Endothelial cell (in vitro differentiated cells): ENCODE data around the gene RRP36. TPM values are rescaled to one million over a fixed set of nuclear protein-coding genes. Genes with fewer than 3 reads are reported as not detected.

Experiments used
- DNase-seq: peaks from one replicate; pipeline ENCODE4 v3.0.0; 2021; ENCODE audit warnings: low spot score
- H3K27ac Mint-ChIP-seq: one replicate; pipeline ENCODE4 v1.8.0; 2021; ENCODE audit warnings: mixed read lengths, inconsistent platforms; ENCODE audit not compliant: unreplicated experiment
- H3K27me3 Mint-ChIP-seq: one replicate; pipeline ENCODE4 v1.8.0; 2021; ENCODE audit warnings: mild to moderate bottlenecking, moderate library complexity, mixed read lengths, inconsistent platforms; ENCODE audit not compliant: unreplicated experiment
- H3K36me3 Mint-ChIP-seq: one replicate; pipeline ENCODE4 v1.8.0; 2021; ENCODE audit warnings: mild to moderate bottlenecking, low read depth, mixed read lengths, inconsistent platforms; ENCODE audit not compliant: unreplicated experiment
- H3K4me1 Mint-ChIP-seq: one replicate; pipeline ENCODE4 v1.8.0; 2021; ENCODE audit warnings: mild to moderate bottlenecking, mixed read lengths, inconsistent platforms; ENCODE audit not compliant: unreplicated experiment
- H3K4me3 Mint-ChIP-seq: one replicate; pipeline ENCODE4 v1.8.0; 2021; ENCODE audit warnings: mild to moderate bottlenecking, mixed read lengths, inconsistent platforms; ENCODE audit not compliant: unreplicated experiment
- H3K9me3 Mint-ChIP-seq: one replicate; pipeline ENCODE4 v1.8.0; 2021; ENCODE audit warnings: mixed read lengths, inconsistent platforms; ENCODE audit not compliant: unreplicated experiment
- CTCF ChIP-seq: fragments of 200-600 bp; sonication (generic); IDR thresholded peaks from one replicate; pipeline ENCODE4 v1.5.0; 2021; ENCODE audit warnings: antibody characterized with exemption; ENCODE audit not compliant: unreplicated experiment
- total RNA-seq: library from RNA; stranded (reverse); fragmentation: NEBNext Ultra II Directional; extraction: Animal tissue kit (Norgen Biotek cat#: 25700); gene quantifications from one replicate; pipeline ENCODE4 v1.2.1, GENCODE V29; 2021; ENCODE audit not compliant: unreplicated experiment

RRP36 gene
- total RNA-seq, 1 donor from 2014 or later, result 82.1 TPM

- peak overlapping the region; percentile 53 for H3K4me3 Mint-ChIP-seq
- H3K36me3 Mint-ChIP-seq, result peaks cover 37% of the 10 kb centered on the region
- no peak for DNase-seq
- no peaks in the 10 kb centered on the region for H3K9me3 Mint-ChIP-seq
- no peaks in the 10 kb centered on the region for H3K4me1 Mint-ChIP-seq
- H3K27ac Mint-ChIP-seq, result peak overlapping the region; percentile 16
- H3K27me3 Mint-ChIP-seq, result no peaks in the 10 kb centered on the region
- no peak for TF ChIP-seq CTCF
Measured at GRCh38 chr6:43033496-43034189, 12.2 kb downstream of the RRP36 start.

GRCh38 chr6:43034190-43034525 lies 12.7 kb downstream of the RRP36 start:
- Mint-ChIP-seq H3K9me3 (no peaks in the 10 kb centered on the region), H3K4me1 (no peaks in the 10 kb centered on the region), H3K36me3 (peaks cover 38% of the 10 kb centered on the region), H3K27me3 (no peaks in the 10 kb centered on the region), H3K4me3 (no peak overlapping the region), H3K27ac (no peak overlapping the region)
- DNase-seq, result no peak
- no peak for TF ChIP-seq CTCF

GRCh38 chr6:43035495-43036194 lies 14.2 kb downstream of the RRP36 start:
- Mint-ChIP-seq H3K9me3 (no peaks in the 10 kb centered on the region), H3K27ac (no peak overlapping the region), H3K36me3 (peaks cover 29% of the 10 kb centered on the region)

GRCh38 chr6:43036712-43037111 lies 15.3 kb downstream of the RRP36 start:
- no peaks in the 10 kb centered on the region for H3K27me3 Mint-ChIP-seq
- no peaks in the 10 kb centered on the region for H3K9me3 Mint-ChIP-seq
- DNase-seq, result no peak

More at GRCh38 chr6:43035495-43036194, 14.2 kb downstream of the RRP36 start:
- no peak for DNase-seq
- TF ChIP-seq CTCF, result no peak
- H3K27me3 Mint-ChIP-seq, result no peaks in the 10 kb centered on the region
- H3K4me3 Mint-ChIP-seq, result no peak overlapping the region
- no peaks in the 10 kb centered on the region for H3K4me1 Mint-ChIP-seq

More at GRCh38 chr6:43036712-43037111, 15.3 kb downstream of the RRP36 start:
- Mint-ChIP-seq H3K27ac (no peak overlapping the region), H3K4me1 (no peaks in the 10 kb centered on the region), H3K4me3 (no peak overlapping the region), H3K36me3 (peaks cover 35% of the 10 kb centered on the region)
- TF ChIP-seq CTCF, result no peak
